ENCODE results near the gene CROCC2. TPM values are rescaled to one million over a fixed set of nuclear protein-coding genes. Genes with fewer than 3 reads are reported as not detected.

The CROCC2 gene
- 0.20 TPM for polyA plus RNA-seq (ENCODE audit: insufficient read length)

DNA sequence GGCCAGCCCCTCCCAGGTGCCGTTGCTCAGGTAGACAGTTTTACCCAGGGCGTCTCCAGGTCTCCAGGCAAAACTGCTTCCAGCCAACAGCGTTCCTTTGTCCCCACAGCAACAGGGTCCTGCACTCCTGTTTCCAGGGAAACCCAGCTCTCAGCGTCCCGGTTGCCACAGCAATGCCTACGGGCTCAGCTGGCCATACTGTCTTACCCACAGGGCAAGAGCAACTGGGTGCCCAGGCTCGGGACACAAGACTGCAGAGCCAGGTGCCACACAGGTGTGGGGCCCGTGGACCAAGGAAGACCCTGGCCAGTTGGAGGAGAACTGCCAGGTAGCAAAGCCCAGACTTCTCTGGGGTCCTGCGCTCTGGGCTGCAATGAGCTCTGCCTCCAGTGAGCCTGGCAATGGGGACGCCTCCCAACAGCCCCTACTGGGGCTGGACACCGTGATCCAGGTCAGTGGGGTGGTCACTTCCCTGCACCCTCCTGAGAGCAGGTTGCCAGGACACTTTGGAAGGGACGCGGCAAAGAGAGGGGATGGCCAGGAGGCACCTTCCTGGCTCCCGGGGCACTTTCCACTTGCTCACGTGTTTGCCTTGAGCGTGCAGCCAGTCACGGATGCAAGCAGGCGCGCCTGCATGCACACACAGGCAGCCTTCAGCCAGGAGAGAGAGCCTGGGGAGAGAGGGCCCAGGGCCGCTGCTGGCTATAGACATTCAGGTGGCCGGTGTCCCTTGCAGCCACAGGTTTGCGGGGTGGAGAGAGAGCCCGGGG is at the start of gene CROCC2:
Gene CROCC2, plus strand, starts transcription at position 196 of the 770 bp plus-strand sequence. Its CDS starts 178 bp downstream, at position 374.
- no peak for DNase-seq (ENCODE audit: low read depth)

DNA sequence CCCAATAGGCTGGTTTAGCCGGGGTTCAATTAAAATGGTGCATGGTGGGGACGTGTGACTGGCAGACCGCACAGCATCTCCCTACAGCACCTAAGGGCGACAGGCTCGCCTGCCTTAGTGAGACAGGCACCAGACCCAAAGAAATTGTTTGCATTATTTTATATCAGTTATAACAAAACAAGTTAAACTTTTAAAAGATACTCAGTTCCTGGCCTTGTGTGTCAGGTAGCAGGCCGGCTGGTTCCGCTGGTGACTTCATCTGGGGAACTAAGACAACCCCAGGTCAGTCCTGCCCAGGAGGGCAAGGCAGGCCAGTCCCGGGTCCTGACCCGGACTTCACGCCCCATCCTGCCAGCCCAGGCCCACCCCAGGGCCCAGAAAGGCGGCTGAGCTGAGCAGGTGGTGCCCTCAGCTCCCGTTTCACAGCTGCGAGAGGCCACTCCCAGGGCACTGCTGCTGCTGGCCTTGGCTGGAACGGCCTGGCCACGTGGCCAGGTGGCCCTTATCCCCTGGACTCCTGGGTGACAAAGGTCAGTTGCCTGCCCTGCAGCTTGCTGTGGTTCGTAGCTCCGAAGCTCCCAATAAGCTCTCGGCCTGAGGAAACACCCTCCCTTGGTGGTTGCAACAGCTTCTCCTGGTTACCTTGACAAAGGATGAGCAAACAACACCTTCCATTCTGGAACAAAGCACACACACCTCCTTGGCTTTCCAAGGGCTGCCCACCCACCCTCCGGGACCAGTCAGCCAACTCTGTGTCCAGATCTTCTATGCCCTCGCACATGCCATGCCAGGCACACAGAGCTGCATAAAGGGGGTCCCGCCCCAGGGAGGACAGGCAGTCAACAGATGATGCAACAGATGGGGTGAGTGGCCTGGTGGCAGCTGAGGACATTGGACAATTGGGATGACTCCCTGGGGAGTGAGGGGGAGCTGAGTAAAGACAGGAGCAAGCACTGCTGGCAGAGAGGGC is 48.8 kb upstream of the CROCC2 start:
- no peak for DNase-seq (ENCODE audit: low read depth)

DNA sequence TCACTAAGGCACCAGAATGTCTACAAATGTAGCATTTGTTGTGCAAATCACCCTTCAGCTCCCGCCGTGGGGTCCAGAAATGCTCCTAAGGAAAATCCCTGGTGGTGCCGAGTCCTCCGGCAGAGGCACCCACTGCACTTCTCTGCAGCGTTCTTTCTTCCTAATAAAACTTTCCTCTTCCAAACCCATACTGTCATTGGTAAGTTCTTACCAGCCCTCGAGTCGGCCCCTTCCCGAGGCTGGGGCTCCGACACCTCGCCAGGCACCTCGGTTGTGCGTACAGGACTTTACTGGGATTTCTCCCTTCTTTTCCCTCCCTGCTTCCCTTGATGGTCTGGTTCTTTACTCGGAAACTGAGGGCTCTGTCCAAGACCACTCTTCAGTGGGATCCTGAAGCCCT is 47.8 kb upstream of the CROCC2 start:
- no peak for DNase-seq (ENCODE audit: low read depth)

DNA sequence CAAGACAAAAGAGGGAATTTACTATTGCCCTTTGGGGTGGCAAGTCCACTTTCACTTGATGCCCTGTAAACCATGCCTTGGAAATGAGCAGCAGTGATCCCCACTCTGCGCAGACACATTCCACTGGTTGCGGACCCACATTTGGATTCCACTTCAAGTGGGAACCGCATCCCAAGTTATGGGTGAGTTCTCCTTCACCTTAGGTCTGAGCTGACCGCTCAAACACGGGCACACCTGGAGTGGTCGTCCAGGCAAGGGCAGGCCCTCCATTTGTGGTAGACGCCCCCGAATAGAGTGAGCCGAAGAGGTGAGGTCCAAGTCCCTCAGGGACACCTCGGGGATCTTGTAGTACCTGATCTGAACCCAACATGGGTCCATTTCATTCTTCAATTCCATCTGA is 47.3 kb upstream of the CROCC2 start:
- DNase-seq (ENCODE audit: low read depth) = no peak

DNA sequence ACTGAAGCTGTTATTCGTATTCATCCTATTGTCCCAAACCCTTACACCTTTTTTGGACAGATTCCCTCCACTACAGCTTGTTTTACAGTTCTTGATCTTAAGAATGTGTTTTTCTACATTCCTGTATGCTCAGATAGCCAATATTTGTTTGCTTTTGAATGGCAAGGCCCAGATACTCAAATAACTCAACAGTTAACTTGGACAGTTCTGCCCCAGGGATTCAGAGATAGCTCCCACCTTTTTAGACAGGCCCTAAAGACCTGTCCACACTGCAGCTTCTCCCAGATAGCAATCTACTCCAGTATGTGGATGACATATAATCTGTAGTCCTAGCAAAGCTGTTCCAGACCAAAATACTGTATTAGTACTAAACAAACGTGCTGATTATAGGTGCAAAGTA is 44.6 kb upstream of the CROCC2 start:
- DNase-seq (ENCODE audit: low read depth) = no peak

DNA sequence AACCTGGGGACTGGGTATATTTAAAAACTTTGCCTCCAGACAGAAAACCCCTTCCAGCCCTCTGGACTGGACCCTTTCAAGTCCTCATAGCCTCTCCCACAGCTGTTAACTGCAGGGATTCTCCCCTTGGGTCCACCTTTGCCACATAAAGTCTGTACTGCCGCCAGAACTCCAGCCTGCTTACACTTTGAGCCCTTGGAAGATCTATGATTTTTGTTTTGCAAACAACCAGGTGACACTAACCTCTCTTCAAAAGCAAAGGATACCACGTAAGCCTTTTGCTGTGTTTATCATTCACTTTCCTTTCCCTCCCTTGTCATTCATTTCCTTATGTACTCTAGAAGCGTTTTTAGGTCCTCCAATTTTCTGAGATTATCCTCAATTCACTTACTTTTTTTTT is 41.7 kb upstream of the CROCC2 start:
- DNase-seq (ENCODE audit: low read depth) = no peak

DNA sequence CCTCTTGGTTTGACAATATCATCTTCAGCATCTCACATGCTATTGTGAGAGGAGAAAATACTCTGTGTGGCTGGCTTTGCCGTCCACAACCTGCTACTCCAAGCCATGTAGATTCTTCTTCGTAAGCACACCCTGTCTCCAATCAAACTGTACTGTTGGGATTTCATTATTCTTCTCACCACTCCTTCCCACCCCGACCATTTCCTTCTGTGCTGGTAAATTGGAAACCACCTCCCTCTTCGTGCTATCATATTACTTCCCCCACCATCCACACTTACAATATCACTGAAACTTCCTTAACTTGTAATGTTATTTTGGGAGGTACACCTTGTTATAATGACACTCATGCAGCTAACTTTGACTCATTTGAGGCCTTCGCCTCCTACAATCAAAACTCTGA is 40.7 kb upstream of the CROCC2 start:
- no peak for DNase-seq (ENCODE audit: low read depth)

DNA sequence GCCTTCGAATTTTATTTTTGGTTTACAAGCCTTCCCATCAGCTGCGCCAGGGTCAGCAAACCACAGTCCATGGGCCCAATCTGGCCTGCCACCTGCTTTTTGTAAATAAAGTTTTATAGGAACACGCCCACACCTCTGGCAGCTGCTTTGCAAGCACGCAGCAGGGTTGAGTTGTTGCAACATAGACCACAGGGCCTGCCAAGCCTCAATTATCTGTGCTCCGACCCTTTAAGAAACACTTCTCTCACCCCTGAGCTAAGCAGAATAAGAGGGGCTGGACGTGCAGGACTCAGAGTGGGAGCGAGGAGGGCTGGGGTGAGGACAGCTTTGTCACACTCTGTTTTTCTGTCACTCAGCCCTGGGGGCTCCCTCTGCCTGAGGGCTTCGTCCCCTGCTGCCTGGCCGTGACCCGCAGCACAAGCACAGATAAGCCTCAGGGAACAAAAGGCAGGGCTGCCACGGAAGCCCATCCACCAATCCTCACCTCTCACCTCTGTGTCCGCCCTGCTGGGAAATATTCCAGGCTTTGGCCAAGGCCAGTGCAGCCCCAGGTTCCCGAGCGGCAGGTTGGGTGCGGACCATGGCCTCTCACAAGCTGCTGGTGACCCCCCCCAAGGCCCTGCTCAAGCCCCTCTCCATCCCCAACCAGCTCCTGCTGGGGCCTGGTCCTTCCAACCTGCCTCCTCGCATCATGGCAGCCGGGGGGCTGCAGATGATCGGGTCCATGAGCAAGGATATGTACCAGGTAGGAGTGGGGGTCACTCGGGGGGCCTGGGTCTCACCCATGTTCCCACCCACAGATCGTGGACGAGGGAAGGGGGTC is 37.6 kb upstream of the CROCC2 start, which contains the start of gene AGXT:
Gene AGXT, plus strand, starts transcription at position 539 of the 823 bp plus-strand sequence. Its CDS starts 42 bp downstream, at position 581.
- no peak for DNase-seq (ENCODE audit: low read depth)

DNA sequence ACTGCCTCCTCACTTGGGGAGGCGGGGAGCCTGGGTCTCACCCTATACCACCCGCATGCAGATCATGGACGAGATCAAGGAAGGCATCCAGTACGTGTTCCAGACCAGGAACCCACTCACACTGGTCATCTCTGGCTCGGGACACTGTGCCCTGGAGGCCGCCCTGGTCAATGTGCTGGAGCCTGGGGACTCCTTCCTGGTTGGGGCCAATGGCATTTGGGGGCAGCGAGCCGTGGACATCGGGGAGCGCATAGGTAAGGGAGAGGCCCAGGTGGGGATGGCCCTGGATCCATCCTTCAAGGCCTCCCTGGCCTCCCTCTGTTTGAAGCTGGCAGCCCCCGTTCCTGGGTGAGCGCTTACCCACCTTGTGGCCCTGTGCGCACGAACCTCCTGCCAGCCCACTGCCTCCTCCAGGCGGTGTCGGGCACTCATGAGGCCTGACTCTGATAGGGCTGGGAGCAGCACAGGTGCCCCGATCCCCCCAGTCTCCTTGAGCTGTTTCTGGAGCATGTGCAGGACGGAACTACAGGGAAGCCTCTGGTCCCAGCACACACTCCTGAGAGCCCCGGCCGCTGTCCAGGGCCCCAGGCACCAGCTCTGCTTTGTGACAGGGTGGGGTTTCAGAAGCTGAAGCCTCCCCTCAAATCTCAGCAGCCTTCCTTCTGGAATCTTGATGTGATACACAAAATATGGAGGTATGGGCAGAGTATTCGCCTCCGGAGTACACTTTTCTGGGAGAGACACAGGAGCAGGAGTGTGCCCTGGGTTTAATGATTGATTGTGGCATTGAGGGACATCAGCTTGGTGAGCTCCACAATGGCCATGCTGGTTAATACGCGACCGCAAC is 36.8 kb upstream of the CROCC2 start:
- no peak for DNase-seq (ENCODE audit: low read depth)

DNA sequence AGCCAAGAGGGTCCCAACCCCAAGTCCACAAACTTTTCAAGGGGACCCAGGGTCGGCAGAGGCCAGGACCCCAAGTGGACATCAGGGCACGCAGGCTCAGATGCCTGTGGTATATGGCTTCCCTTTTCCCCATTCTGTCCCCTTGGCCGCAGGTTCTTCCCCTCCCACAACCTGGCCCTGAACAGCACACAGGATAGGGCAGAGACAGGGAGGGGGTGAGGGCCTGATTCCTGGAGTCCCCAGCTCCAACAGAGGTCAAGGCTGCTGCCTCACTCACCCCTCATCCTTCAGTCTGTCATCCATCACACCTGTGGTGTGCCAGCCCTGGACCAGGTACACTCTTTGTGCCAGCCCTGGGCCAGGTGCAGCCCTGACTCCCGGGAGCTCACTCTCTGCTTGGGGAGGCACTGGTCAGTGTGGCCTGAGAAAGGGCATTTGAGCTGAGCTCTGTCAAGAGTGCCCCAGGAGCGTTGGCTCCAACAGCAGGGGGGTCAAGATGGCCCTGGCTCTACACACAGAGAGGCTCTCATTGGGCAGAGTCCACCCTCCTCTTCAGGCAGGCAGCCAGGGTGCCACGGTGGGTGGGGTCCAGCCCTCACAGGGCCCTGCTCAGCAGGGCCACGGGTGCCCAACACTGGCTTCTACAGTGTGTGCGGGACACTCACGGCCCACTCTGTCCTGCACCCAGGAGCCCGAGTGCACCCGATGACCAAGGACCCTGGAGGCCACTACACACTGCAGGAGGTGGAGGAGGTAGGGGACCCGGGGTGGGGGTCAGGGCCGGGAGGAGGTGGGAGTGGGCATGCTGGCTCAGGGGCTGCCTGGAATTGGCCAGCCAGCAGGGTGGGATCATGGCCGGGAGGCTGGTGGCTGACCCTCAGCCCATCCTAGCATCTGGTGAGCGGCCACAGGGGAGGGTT is 35.9 kb upstream of the CROCC2 start:
- DNase-seq (ENCODE audit: low read depth) = no peak

DNA sequence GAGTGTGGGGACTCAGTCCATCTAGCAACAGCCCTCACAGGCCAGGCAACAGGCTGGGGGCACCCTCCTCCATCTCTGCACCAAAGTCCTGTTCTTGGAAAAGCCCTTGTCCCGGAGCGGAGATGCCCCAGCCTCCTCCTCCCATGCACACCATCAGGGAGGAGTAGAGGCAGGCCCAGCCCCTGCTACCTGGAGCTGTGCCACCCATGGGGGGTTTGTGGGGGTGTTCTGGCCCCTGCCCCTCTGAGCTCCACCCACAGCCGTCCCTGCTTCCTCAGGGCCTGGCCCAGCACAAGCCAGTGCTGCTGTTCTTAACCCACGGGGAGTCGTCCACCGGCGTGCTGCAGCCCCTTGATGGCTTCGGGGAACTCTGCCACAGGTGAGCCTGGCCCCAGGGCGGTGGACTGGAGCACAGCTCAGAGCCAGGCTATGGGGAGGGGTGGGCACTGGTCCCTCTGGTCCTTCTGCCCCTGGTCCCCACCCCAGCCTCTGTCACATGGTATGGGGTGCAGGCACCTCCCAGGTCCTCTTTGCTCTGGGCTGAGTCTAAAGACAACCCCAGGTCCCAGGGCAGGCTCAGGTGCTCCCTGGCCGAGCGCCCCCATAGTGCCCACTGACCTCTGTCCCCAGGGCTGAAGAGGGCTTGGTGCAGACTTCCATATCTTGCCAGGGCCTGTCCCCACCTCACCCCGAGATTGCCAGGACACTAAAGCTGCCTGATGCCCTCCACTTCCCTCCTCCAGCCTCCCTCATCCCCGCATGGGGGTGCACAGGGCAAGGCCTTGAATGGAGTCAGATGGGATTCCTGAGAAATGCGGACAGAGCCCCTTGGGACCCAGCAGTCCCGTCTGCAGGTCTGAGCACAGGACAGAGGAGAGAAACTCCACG is 34.8 kb upstream of the CROCC2 start:
- no peak for DNase-seq (ENCODE audit: low read depth)

DNA sequence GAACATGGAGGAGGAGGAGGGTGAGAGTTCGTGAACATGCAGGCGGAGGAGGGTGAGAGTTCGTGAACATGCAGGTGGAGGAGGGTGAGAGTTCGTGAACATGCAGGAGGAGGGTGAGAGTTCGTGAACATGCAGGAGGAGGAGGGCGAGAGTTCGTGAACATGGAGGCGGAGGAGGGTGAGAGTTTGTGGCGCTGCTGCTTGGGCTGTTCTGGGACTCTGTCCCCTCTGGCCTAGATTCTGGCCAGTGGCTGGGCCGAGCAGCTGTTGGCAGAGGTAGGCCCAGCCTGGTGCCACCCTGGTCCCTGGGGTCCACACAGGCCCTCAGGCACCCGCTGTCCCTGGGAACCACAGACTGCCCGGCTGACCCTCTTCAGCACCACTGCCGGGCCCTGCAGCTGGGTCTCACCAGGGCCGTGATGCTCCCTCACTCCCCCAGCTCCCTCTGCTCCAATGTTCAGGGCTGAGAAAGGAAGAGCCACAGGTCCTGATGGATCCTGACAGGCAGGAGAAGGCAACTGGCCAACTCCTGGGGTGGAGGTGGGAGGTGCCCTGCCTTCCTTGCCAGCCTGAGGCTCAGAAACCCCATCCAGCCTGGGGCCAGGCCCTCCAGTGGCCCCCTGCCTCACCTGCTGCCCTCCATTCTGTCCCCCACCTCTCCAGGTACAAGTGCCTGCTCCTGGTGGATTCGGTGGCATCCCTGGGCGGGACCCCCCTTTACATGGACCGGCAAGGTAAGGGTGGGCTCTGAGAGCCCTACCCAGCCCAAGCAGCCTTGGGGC is 33.6 kb upstream of the CROCC2 start:
- no peak for DNase-seq (ENCODE audit: low read depth)

DNA sequence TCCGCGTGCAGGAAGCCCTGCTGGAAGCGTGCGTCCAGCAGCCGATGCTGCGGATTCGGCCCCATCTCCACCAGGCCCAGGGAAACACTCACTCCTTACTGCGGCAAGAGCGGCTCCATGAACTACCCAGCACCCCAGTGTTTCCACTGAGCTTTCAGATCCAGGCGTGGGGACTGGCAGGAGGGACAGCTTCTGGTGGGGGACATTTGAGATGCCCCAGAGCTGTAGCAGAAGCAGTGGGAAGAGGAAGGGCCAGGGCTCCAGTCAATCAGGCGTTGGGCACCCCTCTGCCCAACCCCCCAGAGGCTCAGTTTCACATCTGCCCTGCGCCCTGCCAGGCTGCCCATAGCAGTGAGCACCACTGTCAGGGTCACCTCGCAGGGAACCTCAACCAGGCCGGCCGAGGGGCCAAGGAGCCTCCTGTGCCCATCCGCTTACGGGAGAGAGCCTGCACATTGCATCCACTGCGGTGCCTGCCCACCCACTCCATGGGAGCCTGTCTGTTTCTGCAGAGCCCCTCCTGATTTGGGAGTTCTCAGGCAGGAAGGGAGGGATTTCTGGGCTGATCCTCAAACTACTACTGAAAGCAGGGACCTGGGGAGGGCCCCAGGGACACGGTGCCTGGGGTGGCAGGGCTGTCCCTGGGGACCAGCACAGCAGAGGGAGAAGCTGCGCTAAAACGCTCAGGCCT is 32.9 kb upstream of the CROCC2 start:
- no peak for DNase-seq (ENCODE audit: low read depth)

DNA sequence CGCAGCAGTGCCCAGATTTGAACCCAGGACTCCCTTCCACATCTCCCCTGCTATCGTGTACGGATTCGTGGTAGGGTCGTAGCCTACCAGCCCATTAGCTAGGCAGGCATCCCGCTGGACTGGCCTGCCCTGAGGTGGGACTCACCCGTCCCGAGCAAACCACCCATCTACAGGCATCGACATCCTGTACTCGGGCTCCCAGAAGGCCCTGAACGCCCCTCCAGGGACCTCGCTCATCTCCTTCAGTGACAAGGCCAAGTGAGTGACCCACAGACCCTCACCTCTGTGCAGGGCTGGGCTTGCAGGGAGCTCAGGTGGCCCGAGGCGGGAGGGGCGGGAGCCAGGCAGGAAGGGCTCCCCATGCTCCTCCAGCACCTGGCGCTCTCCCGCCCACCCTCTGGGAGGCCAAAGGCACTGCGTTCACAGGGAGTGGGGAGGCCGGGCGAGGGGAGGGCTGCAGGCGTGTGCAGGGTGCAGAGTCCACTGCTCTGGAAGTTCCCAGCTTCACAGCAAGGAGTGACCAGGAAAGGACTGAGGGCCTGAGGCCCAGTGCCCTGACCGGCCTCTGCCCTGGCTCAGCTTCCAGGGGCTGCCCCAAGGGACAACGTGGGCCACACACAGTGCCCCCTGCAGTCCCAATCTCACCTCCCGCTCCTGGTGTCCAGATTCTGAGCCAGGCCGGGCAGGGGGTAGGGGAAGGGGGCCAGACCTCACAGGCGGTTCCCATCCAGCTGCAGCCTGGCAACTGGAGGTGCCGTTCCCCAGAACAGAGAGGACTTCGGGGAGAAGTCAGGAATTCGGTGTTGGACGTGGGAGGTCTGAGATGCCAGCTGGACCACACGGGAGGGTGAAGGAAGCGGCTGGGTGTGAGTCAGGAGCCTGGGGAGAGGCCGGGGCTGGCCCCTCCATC is 32.1 kb upstream of the CROCC2 start:
- DNase-seq (ENCODE audit: low read depth) = no peak

DNA sequence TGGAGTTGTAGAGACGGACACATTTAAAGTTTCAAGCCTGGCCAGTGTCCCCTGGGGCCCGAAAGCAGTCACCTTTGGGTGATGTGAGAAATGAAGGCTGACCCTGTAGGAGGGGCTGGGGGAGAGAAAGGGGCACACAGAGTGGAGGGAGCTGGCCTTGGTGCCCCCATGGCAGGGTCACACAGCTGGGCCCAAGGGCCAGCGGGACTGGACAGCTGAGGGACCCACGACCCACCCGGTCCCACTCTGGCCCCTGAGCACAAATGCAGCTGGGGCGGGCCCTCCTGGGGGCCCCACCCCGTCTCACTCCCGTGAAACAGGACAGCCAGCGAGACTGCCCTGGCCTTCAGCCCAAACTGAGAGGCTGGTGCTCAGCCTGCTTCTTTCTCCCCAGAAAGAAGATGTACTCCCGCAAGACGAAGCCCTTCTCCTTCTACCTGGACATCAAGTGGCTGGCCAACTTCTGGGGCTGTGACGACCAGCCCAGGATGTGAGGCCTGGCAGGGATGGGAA is 31.4 kb upstream of the CROCC2 start:
- no peak for DNase-seq (ENCODE audit: low read depth)

All from forelimb muscle (tissue), 1 donor.